ENCODE data around the gene SLC30A1.
A peak's percentile ranks its signal among the peaks of the same experiment; 100 is the strongest.
"Not testable (repeated sequence)": the region's sequence is repeated elsewhere in the genome, so short reads cannot be mapped to it uniquely, and the experiment has no call there.

The SLC30A1 gene, protein sequence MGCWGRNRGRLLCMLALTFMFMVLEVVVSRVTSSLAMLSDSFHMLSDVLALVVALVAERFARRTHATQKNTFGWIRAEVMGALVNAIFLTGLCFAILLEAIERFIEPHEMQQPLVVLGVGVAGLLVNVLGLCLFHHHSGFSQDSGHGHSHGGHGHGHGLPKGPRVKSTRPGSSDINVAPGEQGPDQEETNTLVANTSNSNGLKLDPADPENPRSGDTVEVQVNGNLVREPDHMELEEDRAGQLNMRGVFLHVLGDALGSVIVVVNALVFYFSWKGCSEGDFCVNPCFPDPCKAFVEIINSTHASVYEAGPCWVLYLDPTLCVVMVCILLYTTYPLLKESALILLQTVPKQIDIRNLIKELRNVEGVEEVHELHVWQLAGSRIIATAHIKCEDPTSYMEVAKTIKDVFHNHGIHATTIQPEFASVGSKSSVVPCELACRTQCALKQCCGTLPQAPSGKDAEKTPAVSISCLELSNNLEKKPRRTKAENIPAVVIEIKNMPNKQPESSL

GRCh38 chr1:211578640-211579439 lies at the start of gene SLC30A1:
Gene SLC30A1, minus strand, starts transcription at chr1:211579161. Its CDS starts 549 bp downstream, at chr1:211578612.
- DNase-seq = peak; percentile 98

GRCh38 chr1:211628417-211628816 lies 49.5 kb upstream of the SLC30A1 start:
- DNase-seq = no peak

DNA sequence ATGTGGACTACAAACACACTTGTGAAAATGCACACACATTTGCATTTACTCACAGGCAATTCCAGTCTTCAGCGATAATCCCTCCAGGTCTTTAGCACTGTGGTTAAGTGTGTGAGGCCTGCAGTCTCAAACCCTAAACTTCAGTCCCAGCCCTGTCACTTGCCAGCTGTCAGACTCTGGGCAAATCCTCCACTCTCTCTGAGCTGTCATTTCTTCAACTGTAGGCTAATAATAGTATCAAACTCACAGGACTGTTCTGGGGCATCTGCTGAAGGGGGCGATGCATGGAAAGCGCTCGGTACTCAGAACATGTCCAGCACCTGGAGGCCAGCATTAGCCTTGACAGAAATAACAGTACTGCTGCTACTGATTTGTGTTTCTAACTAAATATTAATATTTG lies 48.3 kb upstream of the SLC30A1 start:
- no peak for DNase-seq

DNA sequence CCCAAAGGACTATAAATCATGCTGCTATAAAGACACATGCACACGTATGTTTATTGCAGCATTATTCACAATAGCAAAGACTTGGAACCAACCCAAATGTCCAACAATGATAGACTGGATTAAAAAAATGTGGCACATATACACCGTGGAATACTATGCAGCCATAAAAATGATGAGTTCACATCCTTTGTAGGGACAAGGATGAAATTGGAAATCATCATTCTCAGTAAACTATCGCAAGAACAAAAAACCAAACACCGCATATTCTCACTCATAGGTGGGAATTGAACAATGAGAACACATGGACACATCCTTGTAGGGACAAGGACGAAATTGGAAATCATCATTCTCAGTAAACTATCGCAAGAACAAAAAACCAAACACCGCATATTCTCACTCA lies 46.9 kb upstream of the SLC30A1 start:
- not testable (repeated sequence) for DNase-seq

- DNase-seq = no peak
These were observed 46.1 kb upstream of the SLC30A1 start for GRCh38 chr1:211625040-211625439.

DNA sequence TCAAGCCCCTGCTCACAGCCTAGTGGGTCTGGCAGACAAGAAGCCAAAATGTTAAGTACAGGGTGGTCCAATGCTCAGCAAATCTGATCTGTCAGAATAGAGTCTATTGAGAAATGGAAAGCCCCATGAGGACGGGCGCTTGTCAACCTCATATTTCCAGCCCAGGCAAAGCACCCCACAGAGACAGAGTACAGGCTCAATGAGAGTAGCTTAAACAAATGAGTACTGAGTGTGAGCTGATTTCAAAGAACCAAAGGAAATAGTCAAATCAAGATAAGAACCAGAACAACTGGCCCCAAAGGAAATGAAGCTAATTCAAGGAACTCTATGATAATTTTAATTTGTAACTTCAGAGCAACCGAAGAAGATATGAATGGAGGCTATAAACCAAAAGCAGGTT lies 44.6 kb upstream of the SLC30A1 start:
- DNase-seq = no peak

DNA sequence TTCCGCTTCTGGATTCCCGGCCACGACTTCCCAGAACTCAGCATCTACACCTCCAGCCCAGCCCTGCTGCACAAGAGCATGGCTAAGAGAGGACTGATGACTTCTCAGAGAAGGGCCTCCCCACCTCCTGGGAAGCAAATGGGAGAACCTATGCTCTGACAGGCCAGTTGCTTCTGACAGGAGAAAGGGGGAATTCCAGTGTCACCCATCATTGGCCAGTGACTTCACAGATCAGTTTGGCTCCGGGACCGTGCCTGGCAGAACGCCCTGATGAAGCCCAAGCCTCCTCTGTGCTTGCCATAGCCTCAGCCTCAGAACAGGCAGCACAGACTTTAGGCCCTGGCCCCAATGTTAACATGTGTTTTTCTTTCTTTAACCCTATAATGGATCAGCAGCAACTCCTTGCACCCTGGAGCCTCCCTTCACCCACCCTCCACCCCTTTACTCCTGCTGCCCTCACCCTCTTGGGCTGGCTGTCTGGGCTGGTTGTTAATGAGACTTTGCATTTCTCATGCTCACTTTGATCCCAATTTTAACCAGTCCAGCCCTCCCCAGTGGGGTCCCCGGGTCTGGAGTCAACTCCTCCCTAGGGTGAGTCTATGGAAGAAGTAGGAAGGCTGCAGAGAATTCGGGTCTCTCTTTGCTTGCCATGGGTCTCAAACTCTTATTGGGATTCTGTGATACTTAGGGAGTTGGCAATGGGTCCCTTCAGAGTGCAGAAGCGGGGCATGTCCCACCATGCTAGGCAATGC lies 42.7 kb upstream of the SLC30A1 start:
- no peak for DNase-seq

DNA sequence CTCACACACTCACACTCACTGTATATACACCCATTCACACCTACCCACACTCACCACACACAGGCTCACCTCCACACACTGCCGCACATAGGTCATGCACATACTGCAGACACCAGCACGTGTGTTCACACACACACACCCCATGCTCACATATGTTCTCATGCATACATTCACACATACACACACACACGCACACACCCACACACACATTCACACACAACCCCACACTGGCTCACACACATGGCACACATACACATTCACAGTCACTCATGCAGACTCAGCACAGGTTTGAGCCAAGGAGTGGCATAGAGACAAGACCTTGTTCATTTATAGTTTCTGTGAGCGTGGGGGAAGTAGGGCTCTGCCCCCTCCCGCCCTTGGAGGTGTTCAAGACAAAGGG lies 41.1 kb upstream of the SLC30A1 start:
- DNase-seq = no peak

DNA sequence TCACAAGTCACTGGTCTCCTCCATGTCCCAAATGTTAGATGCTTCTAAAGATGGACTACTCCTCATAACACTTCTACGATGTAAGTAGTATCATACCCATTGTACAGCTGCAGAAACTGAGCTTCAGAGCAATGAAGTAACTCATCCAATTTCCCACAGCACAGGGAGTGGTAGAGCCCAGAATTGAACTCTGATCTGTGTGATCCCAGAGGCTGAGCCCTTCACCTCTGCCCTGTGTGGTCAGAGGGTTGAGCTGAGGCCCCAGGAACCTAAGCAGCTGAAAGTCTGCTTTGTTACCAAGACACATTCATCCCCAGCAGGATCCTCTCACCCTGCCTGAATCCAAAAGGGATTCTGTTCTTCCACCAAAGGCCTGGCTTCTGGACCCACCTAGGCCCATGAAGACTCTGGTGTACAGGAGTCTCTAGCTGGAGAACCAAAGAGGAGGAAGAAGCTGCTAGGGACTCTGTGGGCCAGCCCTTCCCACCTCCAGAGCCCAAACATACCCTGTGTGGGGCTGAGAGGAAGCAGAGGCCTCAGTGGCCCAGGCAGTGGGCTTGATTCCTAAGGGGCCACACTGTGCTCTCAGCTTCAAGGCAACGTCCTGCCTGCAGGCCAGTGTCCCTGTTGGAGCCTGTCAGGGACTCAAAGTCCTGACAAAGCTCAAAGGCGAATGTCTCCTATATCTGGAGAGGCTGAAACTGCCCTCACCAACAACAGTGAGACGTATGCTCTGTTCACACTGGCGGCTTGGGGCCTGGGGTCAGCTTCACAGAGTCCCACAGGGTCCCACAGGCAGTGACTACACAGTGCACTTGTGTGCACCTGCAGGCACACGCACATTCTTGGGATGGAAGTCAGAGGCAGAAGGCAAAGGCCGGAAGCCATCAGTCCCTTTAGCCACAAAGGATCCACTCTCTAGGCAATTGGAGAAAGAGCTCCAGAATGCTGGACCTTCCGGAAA lies 40.4 kb upstream of the SLC30A1 start:
- DNase-seq = no peak

DNA sequence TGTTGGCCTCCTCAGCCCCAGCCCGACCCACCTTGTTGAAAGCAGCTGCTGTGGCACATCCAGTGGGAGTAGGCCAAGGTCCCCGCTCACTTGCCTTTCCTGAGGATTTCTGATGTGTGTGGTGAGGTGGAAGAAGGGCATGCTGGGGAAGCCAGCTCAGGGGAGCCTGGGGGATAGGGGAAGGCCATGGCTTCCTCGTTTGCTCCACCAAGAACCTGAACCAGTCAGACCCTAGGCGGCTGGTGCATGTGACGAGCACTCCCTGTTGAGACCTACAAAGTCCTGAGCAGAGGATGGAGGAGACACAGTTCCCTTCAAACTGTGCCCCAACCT lies 38.0 kb upstream of the SLC30A1 start:
- DNase-seq = no peak

GRCh38 chr1:211616231-211616964 lies 37.4 kb upstream of the SLC30A1 start:
- no peak for DNase-seq

GRCh38 chr1:211614615-211615014 lies 35.7 kb upstream of the SLC30A1 start:
- DNase-seq = no peak

DNA sequence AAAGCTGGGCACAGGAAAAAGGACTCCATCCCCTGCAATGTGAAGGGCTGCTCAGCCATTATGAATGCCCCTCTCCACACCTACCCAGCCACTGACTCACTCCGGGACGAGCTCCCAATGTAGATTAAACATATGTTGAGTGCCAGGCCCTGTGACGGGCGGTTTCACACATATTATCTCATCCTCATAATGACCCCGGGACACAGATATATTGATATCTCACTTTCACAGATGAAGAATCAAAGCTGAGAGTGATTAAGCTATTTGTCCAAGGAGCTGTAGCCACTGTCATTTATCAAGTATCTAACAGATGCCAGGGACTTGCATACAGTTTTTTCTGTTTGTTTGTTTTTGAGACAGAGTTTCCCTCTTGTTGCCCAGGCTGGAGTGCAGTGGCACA lies 35.0 kb upstream of the SLC30A1 start:
- DNase-seq = no peak

GRCh38 chr1:211613108-211613947 lies 34.4 kb upstream of the SLC30A1 start:
- no peak for DNase-seq

GRCh38 chr1:211612786-211613107 lies 33.8 kb upstream of the SLC30A1 start:
- no peak for DNase-seq

DNA sequence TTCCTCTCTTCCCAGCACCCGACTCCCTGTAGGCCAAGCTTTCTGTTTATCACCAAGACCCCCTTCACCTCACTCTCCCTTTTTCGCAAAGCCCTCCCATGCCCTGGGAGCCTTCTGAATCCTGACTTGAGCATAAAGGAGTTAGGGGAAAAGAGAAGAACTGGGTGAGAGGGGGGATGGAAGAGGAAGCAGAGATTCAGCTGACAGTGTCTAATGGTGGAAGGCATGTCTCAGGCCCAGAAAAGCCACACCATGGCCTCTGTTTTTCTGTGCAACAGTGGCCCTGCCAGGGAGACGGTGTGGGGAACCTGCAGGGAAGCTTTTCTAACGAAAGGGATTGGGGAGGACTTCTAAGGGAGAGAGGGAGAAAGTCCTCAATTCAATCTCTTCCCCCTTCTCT lies 32.9 kb upstream of the SLC30A1 start:
- no peak for DNase-seq

- no peak for DNase-seq
These were observed 32.0 kb upstream of the SLC30A1 start for GRCh38 chr1:211610779-211611556.

- no peak for DNase-seq
These were observed 30.4 kb upstream of the SLC30A1 start for GRCh38 chr1:211609120-211610024.

Measured in NCI-H345 (cell line).